ENCODE measurements around the gene C7orf25. TPM values are rescaled to one million over a fixed set of nuclear protein-coding genes. Genes with fewer than 3 reads are reported as not detected.
A peak's percentile ranks its signal among the peaks of the same experiment; 100 is the strongest.

Gene C7orf25
- total RNA-seq, 1 experiment from 2014 or later = 2.7 TPM

- peak overlapping the region; percentile 95 for H3K4me3 Mint-ChIP-seq (ENCODE audit: unreplicated experiment)
- peak overlapping the region; percentile 99 for H3K27ac Mint-ChIP-seq (ENCODE audit: unreplicated experiment)
- ChIA-PET POLR2A (interaction anchor here (1.0 to 2.3 kb wide), 4 partner anchors 10 to 651 kb away, joined by 3 to 10 read pairs (median 6); partner anchors contain the start of genes C7orf25 and STK17A), CTCF (interaction anchor here (2.3 kb wide), 1 partner anchor 10 kb away, joined by 19 read pairs; no protein-coding TSS in a partner anchor)
- intact Hi-C loops (cut with micrococcal nuclease; ENCODE audit: unreplicated experiment) = no loop called here
- Histone ChIP-seq H3K27me3 (replicated peaks; ENCODE audit: control insufficient read depth, insufficient read depth, low read length) (no peaks in the 10 kb centered on the region), H3K4me3 (ENCODE audit: low read depth, low read length) (peak overlapping the region; percentile 90), H3K36me3 (ENCODE audit: control insufficient read depth, insufficient read depth, low read length) (no peaks in the 10 kb centered on the region), H3K9me3 (no peaks in the 10 kb centered on the region), H3K4me1 (peaks cover 10% of the 10 kb centered on the region)
- no peaks in the 10 kb centered on the region for H3K9me3 Mint-ChIP-seq (ENCODE audit: unreplicated experiment)
- H3K27me3 Mint-ChIP-seq (ENCODE audit: insufficient read depth, unreplicated experiment) = no peaks in the 10 kb centered on the region
- DNase-seq = no peak
- peaks cover 14% of the 10 kb centered on the region for H3K4me1 Mint-ChIP-seq (ENCODE audit: low read depth, unreplicated experiment)
- peaks cover 19% of the 10 kb centered on the region for H3K36me3 Mint-ChIP-seq (ENCODE audit: insufficient read depth, unreplicated experiment)
- no peak for TF ChIP-seq CTCF (IDR thresholded peaks at IDR 0.05; ENCODE audit: insufficient read depth in 1 of 2, low read depth in 1 of 2, low read length in 1 of 2, severe bottlenecking in 1 of 2, unreplicated experiment in 1 of 2)
- BruUV-seq (replicated peaks) = no TSS peak
Measured at GRCh38 chr7:42931447-42931833, 19.6 kb upstream of the C7orf25 start.

GRCh38 chr7:42930889-42931288 lies 19.0 kb upstream of the C7orf25 start:
- no peaks in the 10 kb centered on the region for H3K9me3 Mint-ChIP-seq (ENCODE audit: unreplicated experiment)
- POLR2A ChIA-PET = no interaction called here
- CTCF ChIA-PET = interaction anchor here (2.3 kb wide), 1 partner anchor 10 kb away, joined by 6 read pairs; no protein-coding TSS in a partner anchor
- peaks cover 14% of the 10 kb centered on the region for H3K4me1 Mint-ChIP-seq (ENCODE audit: low read depth, unreplicated experiment)
- no peaks in the 10 kb centered on the region for H3K27me3 Mint-ChIP-seq (ENCODE audit: insufficient read depth, unreplicated experiment)
- no peak for DNase-seq
- peaks cover 10% of the 10 kb centered on the region for H3K4me1 ChIP-seq
- no peak for TF ChIP-seq CTCF (IDR thresholded peaks at IDR 0.05; ENCODE audit: insufficient read depth in 1 of 2, low read depth in 1 of 2, low read length in 1 of 2, severe bottlenecking in 1 of 2, unreplicated experiment in 1 of 2)
- peak overlapping the region; percentile 95 for H3K4me3 Mint-ChIP-seq (ENCODE audit: unreplicated experiment)
- H3K27ac Mint-ChIP-seq (ENCODE audit: unreplicated experiment) = peak overlapping the region; percentile 99
- no TSS peak for BruUV-seq (replicated peaks)
- no peaks in the 10 kb centered on the region for H3K27me3 ChIP-seq (replicated peaks; ENCODE audit: control insufficient read depth, insufficient read depth, low read length)
- no peaks in the 10 kb centered on the region for H3K36me3 ChIP-seq (ENCODE audit: control insufficient read depth, insufficient read depth, low read length)
- peak overlapping the region; percentile 90 for H3K4me3 ChIP-seq (ENCODE audit: low read depth, low read length)
- peaks cover 14% of the 10 kb centered on the region for H3K36me3 Mint-ChIP-seq (ENCODE audit: insufficient read depth, unreplicated experiment)
- H3K9me3 ChIP-seq = no peaks in the 10 kb centered on the region
- intact Hi-C loops (cut with micrococcal nuclease; ENCODE audit: unreplicated experiment) = no loop called here

GRCh38 chr7:42929449-42929848 lies 17.6 kb upstream of the C7orf25 start:
- Mint-ChIP-seq H3K4me1 (ENCODE audit: low read depth, unreplicated experiment) (peaks cover 14% of the 10 kb centered on the region), H3K4me3 (ENCODE audit: unreplicated experiment) (no peak overlapping the region), H3K27ac (ENCODE audit: unreplicated experiment) (no peak overlapping the region), H3K36me3 (ENCODE audit: insufficient read depth, unreplicated experiment) (peaks cover 19% of the 10 kb centered on the region), H3K9me3 (ENCODE audit: unreplicated experiment) (no peaks in the 10 kb centered on the region), H3K27me3 (ENCODE audit: insufficient read depth, unreplicated experiment) (no peaks in the 10 kb centered on the region)
- no peak overlapping the region for H3K4me3 ChIP-seq (ENCODE audit: low read depth, low read length)
- no TSS peak for BruUV-seq (replicated peaks)
- no peak for DNase-seq
- intact Hi-C loops (cut with micrococcal nuclease; ENCODE audit: unreplicated experiment) = no loop called here
- POLR2A ChIA-PET = no interaction called here
- CTCF ChIA-PET = interaction anchor here (2.3 kb wide), 1 partner anchor 12 kb away, joined by 6 read pairs; no protein-coding TSS in a partner anchor
- H3K27me3 ChIP-seq (replicated peaks; ENCODE audit: control insufficient read depth, insufficient read depth, low read length) = no peaks in the 10 kb centered on the region
- TF ChIP-seq CTCF (IDR thresholded peaks at IDR 0.05; ENCODE audit: insufficient read depth in 1 of 2, low read depth in 1 of 2, low read length in 1 of 2, severe bottlenecking in 1 of 2, unreplicated experiment in 1 of 2) = no peak
- no peaks in the 10 kb centered on the region for H3K36me3 ChIP-seq (ENCODE audit: control insufficient read depth, insufficient read depth, low read length)
- H3K9me3 ChIP-seq = no peaks in the 10 kb centered on the region
- H3K4me1 ChIP-seq = peaks cover 10% of the 10 kb centered on the region
